ENCODE data around the gene CEP250. TPM values are rescaled to one million over a fixed set of nuclear protein-coding genes. Genes with fewer than 3 reads are reported as not detected.

The CEP250 gene
- total RNA-seq, 1 donor, result 23.5 TPM

GRCh38 chr20:35437599-35437998 is 17.8 kb upstream of the CEP250 start:
- Histone ChIP-seq H3K9me3 (ENCODE audit: low read depth, low read length) (no peaks in the 10 kb centered on the region), H3K27ac (ENCODE audit: low read depth, low read length) (peak overlapping the region; percentile 73), H3K4me2 (ENCODE audit: insufficient read depth, low read length) (peak overlapping the region; percentile 84), H3K4me3 (ENCODE audit: insufficient read depth, low read length) (peak overlapping the region; percentile 73), H3K36me3 (ENCODE audit: insufficient read depth, low read length) (peaks cover 12% of the 10 kb centered on the region), H4K20me1 (ENCODE audit: insufficient read depth, low read length) (peaks cover 2% of the 10 kb centered on the region), H3K79me2 (ENCODE audit: insufficient read depth, low read length) (peaks cover 30% of the 10 kb centered on the region), H2AFZ (ENCODE audit: low read length) (peak overlapping the region; percentile 78), H3K4me1 (ENCODE audit: insufficient read depth, low read length) (peaks cover 45% of the 10 kb centered on the region), H3K27me3 (ENCODE audit: insufficient read depth, low read length) (no peaks in the 10 kb centered on the region)
- TF ChIP-seq CTCF (IDR thresholded peaks at IDR 0.05; ENCODE audit: extremely low read depth, low read depth, low read length), result no peak
- no peak for DNase-seq (ENCODE audit: insufficient read length, low spot score, missing footprints)

- DNase-seq (ENCODE audit: insufficient read length, low spot score, missing footprints), result peak; percentile 89
- no peak for TF ChIP-seq CTCF (IDR thresholded peaks at IDR 0.05; ENCODE audit: extremely low read depth, low read depth, low read length)
- H3K9me3 ChIP-seq (ENCODE audit: low read depth, low read length), result no peaks in the 10 kb centered on the region
- H4K20me1 ChIP-seq (ENCODE audit: insufficient read depth, low read length), result no peaks in the 10 kb centered on the region
- peaks cover 21% of the 10 kb centered on the region for H3K4me1 ChIP-seq (ENCODE audit: insufficient read depth, low read length)
- no peaks in the 10 kb centered on the region for H3K79me2 ChIP-seq (ENCODE audit: insufficient read depth, low read length)
- H3K27ac ChIP-seq (ENCODE audit: low read depth, low read length), result peak overlapping the region; percentile 72
- peak overlapping the region; percentile 67 for H2AFZ ChIP-seq (ENCODE audit: low read length)
- no peaks in the 10 kb centered on the region for H3K36me3 ChIP-seq (ENCODE audit: insufficient read depth, low read length)
- H3K27me3 ChIP-seq (ENCODE audit: insufficient read depth, low read length), result no peaks in the 10 kb centered on the region
- H3K4me3 ChIP-seq (ENCODE audit: insufficient read depth, low read length), result no peak overlapping the region
- H3K4me2 ChIP-seq (ENCODE audit: insufficient read depth, low read length), result peak overlapping the region; percentile 48
Measured at GRCh38 chr20:35443003-35443402, 12.4 kb upstream of the CEP250 start.

- no peak for TF ChIP-seq CTCF (IDR thresholded peaks at IDR 0.05; ENCODE audit: extremely low read depth, low read depth, low read length)
- H3K27ac ChIP-seq (ENCODE audit: low read depth, low read length), result no peak overlapping the region
- no peaks in the 10 kb centered on the region for H3K9me3 ChIP-seq (ENCODE audit: low read depth, low read length)
- H3K4me1 ChIP-seq (ENCODE audit: insufficient read depth, low read length), result peaks cover 11% of the 10 kb centered on the region
- H3K4me2 ChIP-seq (ENCODE audit: insufficient read depth, low read length), result no peak overlapping the region
- H2AFZ ChIP-seq (ENCODE audit: low read length), result no peak overlapping the region
- no peaks in the 10 kb centered on the region for H3K27me3 ChIP-seq (ENCODE audit: insufficient read depth, low read length)
- no peaks in the 10 kb centered on the region for H3K79me2 ChIP-seq (ENCODE audit: insufficient read depth, low read length)
- DNase-seq (ENCODE audit: insufficient read length, low spot score, missing footprints), result no peak
- no peaks in the 10 kb centered on the region for H4K20me1 ChIP-seq (ENCODE audit: insufficient read depth, low read length)
- no peaks in the 10 kb centered on the region for H3K36me3 ChIP-seq (ENCODE audit: insufficient read depth, low read length)
- no peak overlapping the region for H3K4me3 ChIP-seq (ENCODE audit: insufficient read depth, low read length)
Measured at GRCh38 chr20:35444226-35444625, 11.2 kb upstream of the CEP250 start.

GRCh38 chr20:35446356-35447078 is 8.9 kb upstream of the CEP250 start:
- no peaks in the 10 kb centered on the region for H3K36me3 ChIP-seq (ENCODE audit: insufficient read depth, low read length)
- no peaks in the 10 kb centered on the region for H3K79me2 ChIP-seq (ENCODE audit: insufficient read depth, low read length)
- H3K4me2 ChIP-seq (ENCODE audit: insufficient read depth, low read length), result peak overlapping the region; percentile 75
- H3K9me3 ChIP-seq (ENCODE audit: low read depth, low read length), result no peaks in the 10 kb centered on the region
- no peak for TF ChIP-seq CTCF (IDR thresholded peaks at IDR 0.05; ENCODE audit: extremely low read depth, low read depth, low read length)
- H3K4me3 ChIP-seq (ENCODE audit: insufficient read depth, low read length), result peak overlapping the region; percentile 53
- peak overlapping the region; percentile 90 for H2AFZ ChIP-seq (ENCODE audit: low read length)
- peaks cover 11% of the 10 kb centered on the region for H3K4me1 ChIP-seq (ENCODE audit: insufficient read depth, low read length)
- no peaks in the 10 kb centered on the region for H4K20me1 ChIP-seq (ENCODE audit: insufficient read depth, low read length)
- no peak overlapping the region for H3K27ac ChIP-seq (ENCODE audit: low read depth, low read length)
- H3K27me3 ChIP-seq (ENCODE audit: insufficient read depth, low read length), result no peaks in the 10 kb centered on the region
- no peak for DNase-seq (ENCODE audit: insufficient read length, low spot score, missing footprints)
